ENCODE measurements around the gene NPAT.
"Not testable (repeated sequence)": the region's sequence is repeated elsewhere in the genome, so short reads cannot be mapped to it uniquely, and the experiment has no call there.

NPAT gene

DNA sequence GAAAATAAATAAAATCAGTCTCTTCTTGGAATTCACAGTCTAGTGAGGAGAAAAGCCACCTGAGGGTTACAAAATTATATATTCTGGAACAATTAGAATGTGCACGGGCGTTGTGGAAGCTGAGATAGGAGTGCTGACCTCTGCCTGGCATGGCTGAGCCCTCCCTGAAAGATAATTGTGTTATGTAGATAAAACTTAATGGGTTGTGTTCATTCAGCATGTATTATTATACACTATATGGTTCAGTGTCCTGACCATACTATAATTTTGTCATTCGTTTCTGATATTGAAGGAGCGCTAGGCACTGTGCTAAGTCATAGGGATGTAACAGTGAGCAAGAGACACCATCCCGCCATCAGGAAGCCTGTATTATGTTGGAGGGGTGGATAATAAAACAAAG, 97.3 kb downstream of the NPAT start:
- Histone ChIP-seq H3K4me3 (ENCODE audit: low read depth in 1 of 2, low read length in 2 of 2) (no peak overlapping the region), H3K27me3 (ENCODE audit: insufficient read depth, low read length, poor library complexity) (no peaks in the 10 kb centered on the region), H4K20me1 (ENCODE audit: insufficient read depth, low read length) (no peaks in the 10 kb centered on the region), H3K4me1 (ENCODE audit: insufficient read depth, low read length) (peaks cover 35% of the 10 kb centered on the region), H3K79me2 (ENCODE audit: insufficient read depth, low read length) (peaks cover 35% of the 10 kb centered on the region), H3K9me3 (ENCODE audit: insufficient read depth, low read length, severe bottlenecking) (no peaks in the 10 kb centered on the region), H3K4me2 (ENCODE audit: insufficient read depth, low read length) (no peak overlapping the region), H3K36me3 (ENCODE audit: insufficient read depth, low read length) (no peaks in the 10 kb centered on the region), H3K9ac (ENCODE audit: low read depth, low read length) (no peak overlapping the region), H3K27ac (ENCODE audit: low read length) (no peak overlapping the region), H2AFZ (ENCODE audit: low read depth, low read length) (no peak overlapping the region)
- DNase-seq (no peak), ATAC-seq (ENCODE audit: insufficient read depth, low read depth) (no peak)
- TF ChIP-seq EZH2 (IDR thresholded peaks at IDR 0.05; ENCODE audit: borderline replicate concordance, low read depth, low read length, severe bottlenecking): no peak
- TF ChIP-seq, protein P1, sequence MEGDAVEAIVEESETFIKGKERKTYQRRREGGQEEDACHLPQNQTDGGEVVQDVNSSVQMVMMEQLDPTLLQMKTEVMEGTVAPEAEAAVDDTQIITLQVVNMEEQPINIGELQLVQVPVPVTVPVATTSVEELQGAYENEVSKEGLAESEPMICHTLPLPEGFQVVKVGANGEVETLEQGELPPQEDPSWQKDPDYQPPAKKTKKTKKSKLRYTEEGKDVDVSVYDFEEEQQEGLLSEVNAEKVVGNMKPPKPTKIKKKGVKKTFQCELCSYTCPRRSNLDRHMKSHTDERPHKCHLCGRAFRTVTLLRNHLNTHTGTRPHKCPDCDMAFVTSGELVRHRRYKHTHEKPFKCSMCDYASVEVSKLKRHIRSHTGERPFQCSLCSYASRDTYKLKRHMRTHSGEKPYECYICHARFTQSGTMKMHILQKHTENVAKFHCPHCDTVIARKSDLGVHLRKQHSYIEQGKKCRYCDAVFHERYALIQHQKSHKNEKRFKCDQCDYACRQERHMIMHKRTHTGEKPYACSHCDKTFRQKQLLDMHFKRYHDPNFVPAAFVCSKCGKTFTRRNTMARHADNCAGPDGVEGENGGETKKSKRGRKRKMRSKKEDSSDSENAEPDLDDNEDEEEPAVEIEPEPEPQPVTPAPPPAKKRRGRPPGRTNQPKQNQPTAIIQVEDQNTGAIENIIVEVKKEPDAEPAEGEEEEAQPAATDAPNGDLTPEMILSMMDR (IDR thresholded peaks at IDR 0.05; ENCODE audit: borderline replicate concordance, extremely low read depth, low read length, poor library complexity, severe bottlenecking): no peak

- peak overlapping the region; percentile 73 for H3K9ac ChIP-seq (ENCODE audit: low read depth, low read length)
- H3K27me3 ChIP-seq (ENCODE audit: insufficient read depth, low read length, poor library complexity): no peaks in the 10 kb centered on the region
- no peak for TF ChIP-seq EZH2 (IDR thresholded peaks at IDR 0.05; ENCODE audit: borderline replicate concordance, low read depth, low read length, severe bottlenecking)
- TF ChIP-seq, protein P1 (IDR thresholded peaks at IDR 0.05; ENCODE audit: borderline replicate concordance, extremely low read depth, low read length, poor library complexity, severe bottlenecking): no peak
- H3K4me1 ChIP-seq (ENCODE audit: insufficient read depth, low read length): peaks cover 35% of the 10 kb centered on the region
- no peaks in the 10 kb centered on the region for H3K36me3 ChIP-seq (ENCODE audit: insufficient read depth, low read length)
- H3K9me3 ChIP-seq (ENCODE audit: insufficient read depth, low read length, severe bottlenecking): no peaks in the 10 kb centered on the region
- peak overlapping the region; percentile 79 for H2AFZ ChIP-seq (ENCODE audit: low read depth, low read length)
- peak overlapping the region; percentile 67 for H3K27ac ChIP-seq (ENCODE audit: low read length)
- ATAC-seq (ENCODE audit: insufficient read depth, low read depth) (no peak), DNase-seq (no peak)
- peaks cover 29% of the 10 kb centered on the region for H3K79me2 ChIP-seq (ENCODE audit: insufficient read depth, low read length)
- no peaks in the 10 kb centered on the region for H4K20me1 ChIP-seq (ENCODE audit: insufficient read depth, low read length)
- peak overlapping the region; percentile 81 for H3K4me2 ChIP-seq (ENCODE audit: insufficient read depth, low read length)
- peak overlapping the region; percentile 54 to 69 for H3K4me3 ChIP-seq (ENCODE audit: low read depth in 1 of 2, low read length in 2 of 2)
Observed at GRCh38 chr11:108122166-108122628, 100.2 kb downstream of the NPAT start.

DNA sequence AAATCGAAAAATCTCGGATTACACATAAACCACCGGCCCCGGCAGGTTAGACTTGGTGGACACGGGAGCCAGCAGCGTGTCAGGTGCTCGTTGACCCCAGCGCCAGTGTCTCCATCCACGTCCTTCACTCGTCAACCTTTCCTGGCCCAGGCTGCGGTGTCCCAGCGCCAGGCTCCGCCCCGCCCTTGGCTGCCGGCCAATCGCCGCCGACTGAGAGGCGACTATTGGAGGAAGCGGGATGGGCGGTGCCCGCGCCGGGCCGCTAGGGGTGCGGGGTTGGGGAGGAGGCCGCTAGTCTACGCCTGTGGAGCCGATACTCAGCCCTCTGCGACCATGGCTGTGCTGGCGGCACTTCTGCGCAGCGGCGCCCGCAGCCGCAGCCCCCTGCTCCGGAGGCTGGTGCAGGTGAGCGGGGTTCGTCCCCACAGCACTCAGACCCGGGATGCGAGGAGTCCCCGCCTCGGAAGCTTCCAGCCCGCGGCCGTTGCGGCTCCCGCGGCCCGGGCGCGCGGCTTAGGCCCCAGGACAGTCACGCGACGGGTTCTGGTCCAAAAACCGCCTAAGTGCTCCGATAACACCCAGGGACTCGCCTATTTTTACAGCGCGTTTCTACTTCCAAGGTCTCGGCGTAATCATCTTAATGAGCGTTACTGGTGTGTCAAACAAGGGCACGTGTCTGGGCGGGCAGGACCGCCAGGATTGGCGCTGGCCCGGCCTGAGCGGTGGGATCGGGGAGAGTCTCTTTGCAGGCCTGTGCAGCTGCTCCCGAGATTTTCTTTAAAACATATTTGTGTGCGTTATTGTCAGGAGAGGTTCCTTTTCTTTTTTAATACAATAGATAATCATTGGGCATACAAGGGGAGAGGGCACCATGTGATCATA, 100.9 kb downstream of the NPAT start, which contains the start of gene ACAT1:
Gene ACAT1, plus strand, starts transcription at position 294 of the 882 bp plus-strand sequence. Its CDS starts 40 bp downstream, at position 334.
- H3K27me3 ChIP-seq (ENCODE audit: insufficient read depth, low read length, poor library complexity): no peaks in the 10 kb centered on the region
- DNase-seq (peak; percentile 89), ATAC-seq (ENCODE audit: insufficient read depth, low read depth) (peak; percentile 96)
- peak within 1 kb of the TSS; percentile 54 to 69 for H3K4me3 ChIP-seq (ENCODE audit: low read depth in 1 of 2, low read length in 2 of 2)
- peaks cover 28% of the 10 kb centered on the region for H3K79me2 ChIP-seq (ENCODE audit: insufficient read depth, low read length)
- TF ChIP-seq EZH2 (IDR thresholded peaks at IDR 0.05; ENCODE audit: borderline replicate concordance, low read depth, low read length, severe bottlenecking): no peak
- TF ChIP-seq, protein P1 (IDR thresholded peaks at IDR 0.05; ENCODE audit: borderline replicate concordance, extremely low read depth, low read length, poor library complexity, severe bottlenecking): no peak
- H3K9ac ChIP-seq (ENCODE audit: low read depth, low read length): peak within 1 kb of the TSS; percentile 73
- peak within 1 kb of the TSS; percentile 81 for H3K4me2 ChIP-seq (ENCODE audit: insufficient read depth, low read length)
- peaks cover 35% of the 10 kb centered on the region for H3K4me1 ChIP-seq (ENCODE audit: insufficient read depth, low read length)
- H3K27ac ChIP-seq (ENCODE audit: low read length): peak within 1 kb of the TSS; percentile 67
- peak within 1 kb of the TSS; percentile 79 for H2AFZ ChIP-seq (ENCODE audit: low read depth, low read length)
- no peaks in the 10 kb centered on the region for H3K9me3 ChIP-seq (ENCODE audit: insufficient read depth, low read length, severe bottlenecking)
- H3K36me3 ChIP-seq (ENCODE audit: insufficient read depth, low read length): no peaks in the 10 kb centered on the region
- H4K20me1 ChIP-seq (ENCODE audit: insufficient read depth, low read length): no peaks in the 10 kb centered on the region

DNA sequence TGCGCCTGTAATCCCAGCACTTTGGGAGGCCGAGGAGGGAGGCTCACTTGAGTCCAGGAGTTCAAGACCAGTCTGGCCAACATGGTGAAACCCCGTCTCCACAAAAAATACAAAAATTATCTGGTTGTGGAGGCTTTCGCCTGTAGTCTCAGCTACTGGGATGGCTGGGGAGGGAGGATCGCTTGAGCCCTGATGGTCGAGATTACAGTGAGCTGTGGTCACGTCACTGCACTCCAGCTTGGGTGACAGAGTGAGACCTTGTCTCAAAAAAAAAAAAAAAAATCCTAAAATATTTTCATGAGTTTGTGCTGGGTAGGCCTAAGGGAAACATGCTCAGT, 101.5 kb downstream of the NPAT start:
- Histone ChIP-seq H3K4me2 (ENCODE audit: insufficient read depth, low read length) (peak overlapping the region; percentile 81), H2AFZ (ENCODE audit: low read depth, low read length) (peak overlapping the region; percentile 69; the same call in 1 of the 2 replicates), H3K4me3 (ENCODE audit: low read depth in 1 of 2, low read length in 2 of 2) (peak overlapping the region in 1 of 2 experiments; percentile 69; a peak in 3 of 4 replicates), H3K4me1 (ENCODE audit: insufficient read depth, low read length) (peaks cover 35% of the 10 kb centered on the region), H3K79me2 (ENCODE audit: insufficient read depth, low read length) (peaks cover 24% of the 10 kb centered on the region), H3K9ac (ENCODE audit: low read depth, low read length) (peak overlapping the region; percentile 73)
- H3K27me3 ChIP-seq (ENCODE audit: insufficient read depth, low read length, poor library complexity); ATAC-seq (ENCODE audit: insufficient read depth, low read depth); DNase-seq; H4K20me1 ChIP-seq (ENCODE audit: insufficient read depth, low read length); H3K36me3 ChIP-seq (ENCODE audit: insufficient read depth, low read length); H3K9me3 ChIP-seq (ENCODE audit: insufficient read depth, low read length, severe bottlenecking); H3K27ac ChIP-seq (ENCODE audit: low read length): not testable (repeated sequence)
